Psoas muscle (tissue), 8 donors: ENCODE results near the gene COL12A1. TPM values are rescaled to one million over a fixed set of nuclear protein-coding genes. Genes with fewer than 3 reads are reported as not detected.

Source experiments
- ATAC-seq, 4 donors: fragments of 200-7000 bp; cut with Tn5 transposase; one replicate each; pipeline ENCODE4 v1.9.1; 2020; ENCODE audit warnings: moderate library complexity in 3 of 4, mild to moderate bottlenecking in 2 of 4
- DNase-seq, 2 donors: peaks; one replicate each; pipeline ENCODE4 v3.0.0-alpha.2; 2020
- H3K27ac ChIP-seq: fragments of 200-600 bp; one replicate; pipeline ENCODE4 v1.8.0; 2022
- H3K27me3 ChIP-seq, 3 donors: fragments of 200-600 bp in 1 of 3; one replicate each; pipeline versions ENCODE4 v1.6.1 to v1.8.0; 2013 to 2022; ENCODE audit warnings: low read length in 2 of 3, mild to moderate bottlenecking in 2 of 3, moderate library complexity in 1 of 3; ENCODE audit not compliant: insufficient read depth in 3 of 3
- H3K36me3 ChIP-seq, 2 donors: fragments of 200-600 bp in 1 of 2; one replicate each; pipeline versions ENCODE4 v1.6.1 to v1.8.0; 2013 to 2022; ENCODE audit warnings: low read depth in 1 of 2, mild to moderate bottlenecking in 1 of 2, moderate library complexity in 1 of 2; ENCODE audit not compliant: insufficient read depth in 1 of 2
- H3K4me1 ChIP-seq: fragments of 200-600 bp; one replicate; pipeline ENCODE4 v1.8.0; 2022
- H3K4me3 ChIP-seq: fragments of 200-600 bp; one replicate; pipeline ENCODE4 v1.8.0; 2022; ENCODE audit warnings: mild to moderate bottlenecking
- H3K9me3 ChIP-seq: fragments of 200-600 bp; one replicate; pipeline ENCODE4 v1.8.0; 2022
- WGBS, 3 donors: extraction: QIAGEN DNeasy Blood & Tissue Kit; methylation state at CpG; one replicate each; pipeline versions ENCODE4 v1.1.6 to v1.1.7; 2013; 5-methylcytosine and 5-hydroxymethylcytosine counted together
- intact Hi-C, 2 donors: fragments of 100-400 bp; cut with DNase I; formaldehyde crosslinking; loops; one replicate each; pipeline versions ENCODE4 v1.11.0 to v1.14.2; 2022
- polyA plus RNA-seq, 3 donors: library from polyadenylated mRNA; stranded (reverse); fragments of 200-250 nt; gene quantifications; one replicate each; pipeline ENCODE4 v1.2.3, GENCODE V29; 2013
- total RNA-seq, 4 donors: library from RNA; stranded (reverse); fragmentation: NEBNext Ultra II Directional in 2 of 4; extraction: Animal tissue kit (Norgen Biotek cat#: 25700) in 2 of 4; gene quantifications; one replicate each; pipeline versions ENCODE4 v1.2.1 to v1.2.4, GENCODE V29; 2021 to 2023
- TF ChIP-seq, protein P1 (sequence below): fragments of 200-600 bp; IDR thresholded peaks from one replicate; pipeline ENCODE4 v1.8.0; 2022; ENCODE audit warnings: antibody characterized with exemption
- donor health status: healthy with polysubstance abuse.
- donor health status: DM: no; HTN: no; CAD: no; lungs with moderate emphysema.
- donor health status: Bipolar disorder and iron deficiency.
- donor health status: healthy.
- donor health status: DM: yes; HTN: yes; CAD: no.
- donor health status: DM: no; HTN: no; CAD: no.
- donor health status: DM: no; HTN: no; CAD: no.
- donor health status: DM: yes; HTN: yes; CAD: no.

COL12A1 gene
- total and polyA plus RNA-seq, 7 donors = 2.7 to 23.2 (median 5.9) TPM

DNA sequence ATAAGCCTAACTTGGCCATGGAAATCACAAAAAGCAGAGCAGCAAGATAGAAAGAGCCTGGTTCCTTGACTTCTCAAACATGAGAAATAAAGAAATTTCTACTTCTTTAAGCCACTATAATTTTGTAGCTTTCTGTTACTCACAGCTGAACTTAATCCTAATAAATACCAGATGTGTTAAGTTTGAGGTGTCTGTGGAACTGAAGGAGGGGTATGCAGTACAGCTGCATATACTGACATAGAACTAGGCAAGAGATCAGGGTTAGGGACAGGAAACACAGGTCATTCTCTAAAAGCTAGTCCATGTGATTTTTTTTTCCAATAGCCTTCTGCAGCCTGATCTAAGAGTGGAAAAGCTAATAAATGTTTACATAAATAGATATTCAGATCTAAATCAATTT, 123.9 kb downstream of the COL12A1 start:
- ATAC-seq (no peak), DNase-seq (no peak)
- Histone ChIP-seq H3K27ac (no peak overlapping the region), H3K4me1 (no peaks in the 10 kb centered on the region), H3K27me3 (peaks cover 0 to 2% (median 0%) of the 10 kb centered on the region in 3 donors), H3K36me3 (no peaks in the 10 kb centered on the region), H3K4me3 (no peak overlapping the region), H3K9me3 (no peaks in the 10 kb centered on the region)
- TF ChIP-seq, protein P1, sequence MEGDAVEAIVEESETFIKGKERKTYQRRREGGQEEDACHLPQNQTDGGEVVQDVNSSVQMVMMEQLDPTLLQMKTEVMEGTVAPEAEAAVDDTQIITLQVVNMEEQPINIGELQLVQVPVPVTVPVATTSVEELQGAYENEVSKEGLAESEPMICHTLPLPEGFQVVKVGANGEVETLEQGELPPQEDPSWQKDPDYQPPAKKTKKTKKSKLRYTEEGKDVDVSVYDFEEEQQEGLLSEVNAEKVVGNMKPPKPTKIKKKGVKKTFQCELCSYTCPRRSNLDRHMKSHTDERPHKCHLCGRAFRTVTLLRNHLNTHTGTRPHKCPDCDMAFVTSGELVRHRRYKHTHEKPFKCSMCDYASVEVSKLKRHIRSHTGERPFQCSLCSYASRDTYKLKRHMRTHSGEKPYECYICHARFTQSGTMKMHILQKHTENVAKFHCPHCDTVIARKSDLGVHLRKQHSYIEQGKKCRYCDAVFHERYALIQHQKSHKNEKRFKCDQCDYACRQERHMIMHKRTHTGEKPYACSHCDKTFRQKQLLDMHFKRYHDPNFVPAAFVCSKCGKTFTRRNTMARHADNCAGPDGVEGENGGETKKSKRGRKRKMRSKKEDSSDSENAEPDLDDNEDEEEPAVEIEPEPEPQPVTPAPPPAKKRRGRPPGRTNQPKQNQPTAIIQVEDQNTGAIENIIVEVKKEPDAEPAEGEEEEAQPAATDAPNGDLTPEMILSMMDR = no peak
- intact Hi-C loops = no loop called here

DNA sequence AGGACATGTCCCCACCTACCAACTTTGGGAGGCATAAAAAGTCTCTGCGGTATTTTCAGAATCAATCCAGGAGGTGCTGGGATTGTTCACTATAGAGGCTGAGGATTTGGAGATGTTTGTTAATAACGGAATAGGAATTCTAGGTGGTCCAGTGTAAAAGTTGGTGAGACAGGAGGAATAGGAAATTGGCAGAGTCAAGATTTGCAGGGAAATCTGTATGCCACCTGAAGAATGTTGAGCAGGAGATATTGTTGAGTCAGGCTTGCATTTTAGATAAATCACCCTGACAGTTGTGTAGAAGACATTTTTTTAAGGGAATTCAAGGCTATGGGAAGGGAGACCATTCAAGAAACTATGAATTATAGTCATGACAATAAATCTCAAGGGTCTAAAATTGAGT, 124.8 kb downstream of the COL12A1 start:
- ATAC-seq = no peak
- H3K4me1 ChIP-seq = no peaks in the 10 kb centered on the region

DNA sequence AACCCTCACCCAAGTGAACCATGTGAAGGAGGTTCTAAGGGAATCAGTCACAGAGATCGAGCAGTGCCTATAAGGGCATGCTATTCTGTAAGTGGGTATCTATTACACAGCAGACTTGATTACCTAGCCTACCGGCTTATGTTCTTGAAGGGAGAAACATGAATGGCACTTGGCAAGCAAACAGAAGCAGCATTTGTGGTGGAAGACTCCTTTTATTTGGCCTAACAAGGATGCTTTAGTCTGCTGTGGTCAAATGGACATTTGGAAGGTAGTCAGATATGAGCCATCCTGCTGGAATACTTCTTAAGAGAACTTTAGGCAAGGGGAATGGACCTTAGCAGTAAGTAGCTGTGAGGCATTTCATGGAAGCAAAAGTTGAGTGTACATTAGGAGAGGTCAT, 126.3 kb downstream of the COL12A1 start:
- Histone ChIP-seq H3K36me3 (no peaks in the 10 kb centered on the region), H3K4me1 (no peaks in the 10 kb centered on the region), H3K27me3 (no peaks in the 10 kb centered on the region), H3K4me3 (no peak overlapping the region), H3K27ac (no peak overlapping the region), H3K9me3 (no peaks in the 10 kb centered on the region)
- 51 to 67% (median 63%) methylated on average over 2 of the region's 2 CpGs for WGBS, 3 donors
- TF ChIP-seq, protein P1 = no peak
- ATAC-seq = no peak
- intact Hi-C loops = no loop called here
- DNase-seq = no peak

More for the DNA sequence above, 124.8 kb downstream of the COL12A1 start:
- DNase-seq = no peak
- TF ChIP-seq, protein P1 = no peak
- Histone ChIP-seq H3K27ac (no peak overlapping the region), H3K36me3 (no peaks in the 10 kb centered on the region), H3K4me3 (no peak overlapping the region), H3K27me3 (peaks cover 0 to 2% (median 0%) of the 10 kb centered on the region in 3 donors), H3K9me3 (no peaks in the 10 kb centered on the region)
- intact Hi-C loops = no loop called here
- 97 to 98% (median 97%) methylated on average over 2 of the region's 2 CpGs for WGBS, 3 donors

DNA sequence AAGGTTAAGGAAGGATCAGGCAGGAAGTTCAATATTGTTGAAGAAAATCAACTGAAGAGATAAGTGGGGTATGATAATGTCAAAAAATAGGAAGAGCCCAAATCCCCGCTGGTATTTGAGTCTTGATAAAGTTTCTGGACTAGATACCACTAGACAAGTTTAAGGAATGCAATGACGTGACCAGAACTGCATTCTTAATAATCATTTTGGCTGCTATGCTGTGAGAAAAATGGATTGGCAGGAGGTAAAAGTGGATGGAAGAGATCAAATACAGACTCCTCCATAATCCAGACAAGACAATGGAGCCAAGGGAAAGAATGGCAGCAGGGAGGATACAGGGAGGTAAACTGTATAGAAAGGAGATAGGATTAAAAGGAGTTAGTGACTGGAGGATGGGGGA, 128.2 kb downstream of the COL12A1 start:
- Histone ChIP-seq H3K36me3 (no peaks in the 10 kb centered on the region), H3K27ac (no peak overlapping the region), H3K27me3 (no peaks in the 10 kb centered on the region), H3K9me3 (no peaks in the 10 kb centered on the region), H3K4me3 (no peak overlapping the region), H3K4me1 (no peaks in the 10 kb centered on the region)
- WGBS, 3 donors = 42 to 49% (median 42%) methylated on average over 2 of the region's 2 CpGs
- intact Hi-C loops = no loop called here
- no peak for ATAC-seq
- DNase-seq = no peak
- TF ChIP-seq, protein P1 = no peak

DNA sequence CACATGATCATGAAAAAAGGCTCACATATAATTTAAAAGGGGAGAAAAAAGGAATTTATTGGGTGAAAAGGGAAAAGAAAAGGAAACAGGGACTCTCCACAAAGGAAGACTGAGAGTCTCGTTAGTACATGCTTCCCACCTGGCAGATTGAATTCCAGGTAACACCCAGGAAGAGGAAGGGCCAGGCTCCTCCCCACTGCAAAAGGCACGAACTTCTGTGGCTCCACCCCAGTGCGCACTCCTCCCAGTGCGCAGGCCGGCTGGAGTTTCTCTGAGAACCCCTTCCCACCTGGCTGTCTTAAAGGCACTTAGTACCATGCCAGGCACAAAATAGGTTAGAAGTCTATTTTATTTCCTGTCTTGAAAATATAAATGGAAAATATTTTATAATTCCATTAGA, 129.8 kb downstream of the COL12A1 start:
- intact Hi-C loops = no loop called here

More for the DNA sequence above, 129.8 kb downstream of the COL12A1 start:
- H3K4me3 ChIP-seq = no peak overlapping the region
- ATAC-seq (no peak), DNase-seq (no peak)
- no peaks in the 10 kb centered on the region for H3K36me3 ChIP-seq
- no peaks in the 10 kb centered on the region for H3K4me1 ChIP-seq
- TF ChIP-seq, protein P1 = no peak
- 79 to 87% (median 85%) methylated on average over 5 of the region's 5 CpGs for WGBS, 3 donors
- no peaks in the 10 kb centered on the region for H3K9me3 ChIP-seq
- no peak overlapping the region for H3K27ac ChIP-seq
- no peaks in the 10 kb centered on the region for H3K27me3 ChIP-seq
